Measurements from ENCODE around the gene UNC80.

DNA sequence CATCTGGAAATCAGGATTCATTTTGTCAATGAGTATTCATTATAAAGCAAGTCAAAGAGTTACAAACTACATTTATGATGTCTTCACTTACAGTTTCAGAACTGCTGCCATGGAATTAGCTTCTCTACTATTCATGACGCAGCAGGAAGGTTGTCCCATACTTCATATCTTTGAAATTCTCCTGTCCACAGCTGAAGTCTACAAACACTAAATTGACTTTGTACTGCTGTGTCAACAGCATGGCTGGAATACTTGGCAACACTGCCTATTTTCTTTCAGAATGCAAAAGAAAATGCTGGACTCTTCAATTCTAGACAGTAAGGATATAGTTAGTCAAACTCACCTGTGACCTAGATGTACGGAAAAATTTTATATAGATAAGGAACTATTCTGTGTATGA is 44.6 kb upstream of the UNC80 start:
- TF ChIP-seq, protein P1, sequence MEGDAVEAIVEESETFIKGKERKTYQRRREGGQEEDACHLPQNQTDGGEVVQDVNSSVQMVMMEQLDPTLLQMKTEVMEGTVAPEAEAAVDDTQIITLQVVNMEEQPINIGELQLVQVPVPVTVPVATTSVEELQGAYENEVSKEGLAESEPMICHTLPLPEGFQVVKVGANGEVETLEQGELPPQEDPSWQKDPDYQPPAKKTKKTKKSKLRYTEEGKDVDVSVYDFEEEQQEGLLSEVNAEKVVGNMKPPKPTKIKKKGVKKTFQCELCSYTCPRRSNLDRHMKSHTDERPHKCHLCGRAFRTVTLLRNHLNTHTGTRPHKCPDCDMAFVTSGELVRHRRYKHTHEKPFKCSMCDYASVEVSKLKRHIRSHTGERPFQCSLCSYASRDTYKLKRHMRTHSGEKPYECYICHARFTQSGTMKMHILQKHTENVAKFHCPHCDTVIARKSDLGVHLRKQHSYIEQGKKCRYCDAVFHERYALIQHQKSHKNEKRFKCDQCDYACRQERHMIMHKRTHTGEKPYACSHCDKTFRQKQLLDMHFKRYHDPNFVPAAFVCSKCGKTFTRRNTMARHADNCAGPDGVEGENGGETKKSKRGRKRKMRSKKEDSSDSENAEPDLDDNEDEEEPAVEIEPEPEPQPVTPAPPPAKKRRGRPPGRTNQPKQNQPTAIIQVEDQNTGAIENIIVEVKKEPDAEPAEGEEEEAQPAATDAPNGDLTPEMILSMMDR (IDR thresholded peaks at IDR 0.05): no peak
- TF ChIP-seq EZH2 (IDR thresholded peaks at IDR 0.05; ENCODE audit: borderline replicate concordance, insufficient read depth, low read depth, low read length, poor library complexity, severe bottlenecking): no peak

All from B cell (primary cell).